GM21515 (cell line): ENCODE measurements around the gene HDGF.

Experiments used
- ATAC-seq: cut with Tn5 transposase; IDR thresholded peaks from one replicate; pipeline ENCODE4 v1.9.1; 2021; ENCODE audit not compliant: unreplicated experiment

Gene HDGF

GRCh38 chr1:156751451-156751756 is at the start of gene HDGF:
Gene HDGF (minus strand): TSS chr1:156751675. CDS start chr1:156751429, 246 bp downstream.
- ATAC-seq = peak; percentile 16

GRCh38 chr1:156797212-156797871 is 45.9 kb upstream of the HDGF start:
- no peak for ATAC-seq

- no peak for ATAC-seq
Measured at GRCh38 chr1:156796340-156797097, 45.0 kb upstream of the HDGF start.

GRCh38 chr1:156795787-156796186 is 44.3 kb upstream of the HDGF start:
- no peak for ATAC-seq

GRCh38 chr1:156795374-156795733 is 43.9 kb upstream of the HDGF start:
- no peak for ATAC-seq

GRCh38 chr1:156794506-156795373 is 43.3 kb upstream of the HDGF start:
- ATAC-seq = no peak

GRCh38 chr1:156789621-156790318 is 38.3 kb upstream of the HDGF start:
- no peak for ATAC-seq

- ATAC-seq = no peak
Measured at GRCh38 chr1:156788136-156788535, 36.7 kb upstream of the HDGF start.

- no peak for ATAC-seq
Measured at GRCh38 chr1:156786640-156787039, 35.2 kb upstream of the HDGF start.

- ATAC-seq = no peak
Measured at GRCh38 chr1:156785458-156785857, 34.0 kb upstream of the HDGF start.

- no peak for ATAC-seq
Measured at GRCh38 chr1:156781585-156782186, 30.2 kb upstream of the HDGF start.

GRCh38 chr1:156777573-156777972 is 26.1 kb upstream of the HDGF start:
- ATAC-seq = no peak

- ATAC-seq = no peak
Measured at GRCh38 chr1:156776942-156777341, 25.5 kb upstream of the HDGF start.

- no peak for ATAC-seq
Measured at GRCh38 chr1:156775799-156776198, 24.3 kb upstream of the HDGF start.

- ATAC-seq = no peak
Measured at GRCh38 chr1:156773607-156774006, 22.1 kb upstream of the HDGF start.

GRCh38 chr1:156772728-156773497 is 21.4 kb upstream of the HDGF start:
- no peak for ATAC-seq

- ATAC-seq = no peak
Measured at GRCh38 chr1:156772222-156772621, 20.7 kb upstream of the HDGF start.

- ATAC-seq = no peak
Measured at GRCh38 chr1:156768610-156769295, 17.3 kb upstream of the HDGF start.

GRCh38 chr1:156767879-156768604 is 16.6 kb upstream of the HDGF start:
- ATAC-seq = no peak
